HCT116 (cell line): Measurements from ENCODE around the gene CPNE2. TPM values are rescaled to one million over a fixed set of nuclear protein-coding genes. Genes with fewer than 3 reads are reported as not detected.

Source experiments
- ATAC-seq: fragments of 200-7000 bp; cut with Tn5 transposase; 2 replicates; pipeline ENCODE4 v1.9.1; 2020; ENCODE audit warnings: mild to moderate bottlenecking, moderate library complexity
- BruUV-seq: library from RNA; stranded (reverse); fragments of 400-500 nt; replicated peaks from 2 replicates; lab custom pipeline; 2021; lab: Mats Ljungman, UMichigan
- CTCF ChIA-PET: fragments of 300-600 bp; sonication (Branson Sonifier 250); formaldehyde crosslinking; loops from one replicate; lab custom pipeline; 2021; ENCODE audit warnings: antibody characterized with exemption; lab: Charles Lee
- POLR2A ChIA-PET: fragments of 300-600, 350-600 bp; sonication (Branson Sonifier 250); formaldehyde crosslinking; loops from one replicate; lab custom pipeline; 2021; ENCODE audit warnings: antibody characterized with exemption; lab: Charles Lee
- RAD21 ChIA-PET, 2 experiments: fragments of 300-600 bp; sonication (Branson Sonifier 250); formaldehyde crosslinking; loops; one replicate each; lab custom pipeline; 2023; ENCODE audit warnings: low total read pairs in 2 of 2; ENCODE audit not compliant: uncharacterized antibody in 2 of 2, unreplicated experiment in 2 of 2, low non-redundant PET in 1 of 2; lab: Charles Lee
- DNase-seq: peaks from one replicate; pipeline ENCODE4 v3.0.0-alpha.2; 2010; ENCODE audit warnings: low read depth, low spot score
- H2AFZ ChIP-seq: fragments of 200-600 bp; shearing (Covaris generic), sonication (generic); 2 replicates; pipeline ENCODE4 v1.6.1; 2017; ENCODE audit warnings: low read depth, mixed run types, mixed read lengths, antibody characterized with exemption, low read length; ENCODE audit not compliant: poor library complexity, severe bottlenecking
- H3K27ac ChIP-seq: 2 replicates; pipeline ENCODE4 v1.5.1; 2012; ENCODE audit warnings: low read depth, low read length
- H3K27me3 ChIP-seq: fragments of 200-600 bp; sonication (generic); 2 replicates; pipeline ENCODE4 v1.6.1; 2016; ENCODE audit warnings: mixed run types, low read length, mixed read lengths; ENCODE audit not compliant: insufficient read depth
- H3K36me3 ChIP-seq, 2 experiments: fragments of 200-500 bp in 1 of 2; fragments of 200-600 bp in 1 of 2; sonication (Bioruptor generic) in 1 of 2; sonication (generic) in 1 of 2; 2 replicates each; pipeline versions ENCODE4 v1.5.1 to v1.6.1; 2014 to 2016; ENCODE audit warnings: low read length in 2 of 2, inconsistent platforms in 1 of 2, mixed read lengths in 1 of 2, mixed run types in 1 of 2; ENCODE audit not compliant: insufficient read depth in 2 of 2, control insufficient read depth in 1 of 2
- H3K4me1 ChIP-seq, 2 experiments: fragments of 200-600 bp in 1 of 2; sonication (generic) in 1 of 2; 2 replicates each; pipeline versions ENCODE4 v1.5.1 to v1.6.1; 2012 to 2017; ENCODE audit warnings: low read length in 2 of 2, inconsistent platforms in 1 of 2, mild to moderate bottlenecking in 1 of 2, mixed read lengths in 1 of 2, mixed run types in 1 of 2, moderate library complexity in 1 of 2; ENCODE audit not compliant: insufficient read depth in 2 of 2, control insufficient read depth in 1 of 2
- H3K4me2 ChIP-seq: fragments of 200-600 bp; sonication (generic); 2 replicates; pipeline ENCODE4 v1.6.1; 2017; ENCODE audit warnings: mixed run types, low read length, mixed read lengths
- H3K4me3 ChIP-seq, 2 experiments: fragments of 200-600 bp in 1 of 2; sonication (generic) in 1 of 2; replicated peaks in 1 of 2; 2 replicates each; pipeline ENCODE4 v1.5.1; 2011 to 2016; ENCODE audit warnings: low read length in 2 of 2, control low read depth in 1 of 2, low read depth in 1 of 2, mild to moderate bottlenecking in 1 of 2, mixed read lengths in 1 of 2, mixed run types in 1 of 2
- H3K79me2 ChIP-seq: fragments of 200-600 bp; sonication (generic); 2 replicates; pipeline ENCODE4 v1.6.1; 2017; ENCODE audit warnings: mild to moderate bottlenecking, mixed run types, low read length, moderate library complexity, mixed read lengths; ENCODE audit not compliant: insufficient read depth
- H3K9ac ChIP-seq: fragments of 200-600 bp; sonication (generic); 2 replicates; pipeline ENCODE4 v1.6.1; 2016; ENCODE audit warnings: low read length, mixed read lengths
- H3K9me2 ChIP-seq: fragments of 200-600 bp; sonication (generic), shearing (Covaris generic); 2 replicates; pipeline ENCODE4 v1.6.1; 2017; ENCODE audit warnings: mixed run types, mild to moderate bottlenecking, moderate library complexity; ENCODE audit not compliant: insufficient read depth
- H3K9me3 ChIP-seq, 2 experiments: fragments of 200-500 bp in 1 of 2; fragments of 200-600 bp in 1 of 2; sonication (Bioruptor generic) in 1 of 2; sonication (generic) in 1 of 2; 2 replicates each; pipeline ENCODE4 v1.6.1; 2014 to 2017; ENCODE audit warnings: low read length in 2 of 2, mixed read lengths in 2 of 2, inconsistent platforms in 1 of 2, low read depth in 1 of 2, mild to moderate bottlenecking in 1 of 2, mixed run types in 1 of 2, moderate library complexity in 1 of 2; ENCODE audit not compliant: control insufficient read depth in 1 of 2, insufficient read depth in 1 of 2
- H4K20me1 ChIP-seq: fragments of 200-600 bp; sonication (generic), shearing (Covaris generic); 2 replicates; pipeline ENCODE4 v1.6.1; 2017; ENCODE audit warnings: mixed run types, mild to moderate bottlenecking, moderate library complexity; ENCODE audit not compliant: insufficient read depth
- ATF3 ChIP-seq: IDR thresholded peaks from 2 replicates; pipeline ENCODE4 v1.6.1; 2012
- CBX3 ChIP-seq: IDR thresholded peaks from 2 replicates; pipeline ENCODE4 v1.6.1; 2012; ENCODE audit warnings: low read depth
- CEBPB ChIP-seq: IDR thresholded peaks from 2 replicates; pipeline ENCODE4 v1.6.1; 2012; ENCODE audit warnings: low read depth
- EGR1 ChIP-seq: IDR thresholded peaks from 2 replicates; pipeline ENCODE4 v1.6.1; 2012; ENCODE audit warnings: low read depth
- ELF1 ChIP-seq: IDR thresholded peaks from 2 replicates; pipeline ENCODE4 v1.6.1; 2012; ENCODE audit warnings: low read depth, borderline replicate concordance
- EZH2 ChIP-seq: fragments of 200-600 bp; sonication (generic); IDR thresholded peaks from 2 replicates; pipeline ENCODE4 v1.6.1; 2017; ENCODE audit warnings: antibody characterized with exemption, mixed run types
- FOSL1 ChIP-seq: IDR thresholded peaks from 2 replicates; pipeline ENCODE4 v1.6.1; 2012; ENCODE audit warnings: low read depth
- JUND ChIP-seq: IDR thresholded peaks from 2 replicates; pipeline ENCODE4 v1.6.1; 2012
- POLR2A ChIP-seq: IDR thresholded peaks from 2 replicates; pipeline ENCODE4 v1.7.0; 2011; ENCODE audit warnings: borderline replicate concordance; ENCODE audit not compliant: insufficient read depth, insufficient read length; ENCODE audit errors: extremely low read depth
- POLR2AphosphoS5 ChIP-seq: IDR thresholded peaks from 2 replicates; pipeline ENCODE4 v1.6.1; 2011; ENCODE audit warnings: mild to moderate bottlenecking, low read depth, low read length, moderate library complexity
- REST ChIP-seq: IDR thresholded peaks from 2 replicates; pipeline ENCODE4 v1.6.1; 2012; ENCODE audit warnings: low read depth
- SIN3A ChIP-seq: IDR thresholded peaks from 2 replicates; pipeline ENCODE4 v1.6.1; 2012; ENCODE audit warnings: low read depth
- SRF ChIP-seq: IDR thresholded peaks from 2 replicates; pipeline ENCODE4 v1.6.1; 2012; ENCODE audit warnings: low read depth
- TCF7L2 ChIP-seq: IDR thresholded peaks from 2 replicates; pipeline ENCODE4 v1.7.0; 2011; ENCODE audit warnings: borderline replicate concordance, inconsistent platforms; ENCODE audit not compliant: insufficient read depth, insufficient read length; ENCODE audit errors: extremely low read depth
- YY1 ChIP-seq: IDR thresholded peaks from 2 replicates; pipeline ENCODE4 v1.6.1; 2011; ENCODE audit warnings: low read length, low read depth, moderate library complexity, mild to moderate bottlenecking; ENCODE audit not compliant: insufficient replicate concordance; ENCODE audit errors: extremely low read depth
- ZBTB33 ChIP-seq: IDR thresholded peaks from 2 replicates; pipeline ENCODE4 v1.6.1; 2011; ENCODE audit warnings: mild to moderate bottlenecking, low read length, moderate library complexity; ENCODE audit not compliant: insufficient replicate concordance; ENCODE audit errors: extremely low read depth
- ZFX ChIP-seq: fragments of 450-650 bp; IDR thresholded peaks from 2 replicates; pipeline ENCODE4 v1.6.1; 2017
- intact Hi-C: fragments of 100-400 bp; cut with micrococcal nuclease; formaldehyde crosslinking; loops from 2 replicates; pipeline ENCODE4 v1.10.0; 2022
- total RNA-seq: library from RNA; stranded (reverse); gene quantifications from one replicate; pipeline ENCODE4 v1.2.1, GENCODE V29; 2021; ENCODE audit not compliant: unreplicated experiment
- TF ChIP-seq, protein P1 (sequence below): IDR thresholded peaks from 2 replicates; pipeline ENCODE4 v1.6.1; 2012

CPNE2 gene
- total RNA-seq, 1 experiment from 2014 or later, result 31.2 TPM

GRCh38 chr16:57138281-57138935 is 46.0 kb downstream of the CPNE2 start:
- BruUV-seq, result no TSS peak
- no peak overlapping the region for H2AFZ ChIP-seq
- no peak for TF ChIP-seq EGR1
- no peak for TF ChIP-seq TCF7L2
- no peak for TF ChIP-seq YY1
- no peak for TF ChIP-seq ELF1
- TF ChIP-seq POLR2A, result no peak
- no peak for TF ChIP-seq SRF
- no peak for TF ChIP-seq CBX3
- no peak for TF ChIP-seq REST
- TF ChIP-seq JUND, result no peak
- TF ChIP-seq, protein P1, sequence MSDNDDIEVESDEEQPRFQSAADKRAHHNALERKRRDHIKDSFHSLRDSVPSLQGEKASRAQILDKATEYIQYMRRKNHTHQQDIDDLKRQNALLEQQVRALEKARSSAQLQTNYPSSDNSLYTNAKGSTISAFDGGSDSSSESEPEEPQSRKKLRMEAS, result no peak
- TF ChIP-seq ZBTB33, result no peak
- TF ChIP-seq ZFX, result no peak
- TF ChIP-seq POLR2AphosphoS5, result no peak
- TF ChIP-seq CEBPB, result no peak
- no peak for TF ChIP-seq EZH2
- no peak for TF ChIP-seq SIN3A
- TF ChIP-seq ATF3, result no peak
- no peak for TF ChIP-seq FOSL1
- TF ChIP-seq, all 23 proteins: peak for 0
- no peaks in the 10 kb centered on the region for H3K9me3 ChIP-seq
- H3K9ac ChIP-seq, result no peak overlapping the region
- H3K4me1 ChIP-seq, result no peaks in the 10 kb centered on the region; a peak in 1 of 4 replicates
- no peak overlapping the region for H3K4me2 ChIP-seq
- ChIA-PET CTCF (no interaction called here), POLR2A (no interaction called here), RAD21 (no interaction called here)
- H3K27me3 ChIP-seq, result no peaks in the 10 kb centered on the region
- H3K9me2 ChIP-seq, result no peaks in the 10 kb centered on the region
- no peak overlapping the region for H3K27ac ChIP-seq
- DNase-seq, result no peak
- H3K79me2 ChIP-seq, result no peaks in the 10 kb centered on the region
- no peaks in the 10 kb centered on the region for H3K36me3 ChIP-seq
- H3K4me3 ChIP-seq, result no peak overlapping the region
- no peak for ATAC-seq
- intact Hi-C loops, result no loop called here
- H4K20me1 ChIP-seq, result no peaks in the 10 kb centered on the region
